Spleen (tissue), 7 donors: ENCODE measurements around the gene IGLON5.

Experiments
- CTCF ChIP-seq, 11 experiments: fragments of 200-600 bp in 7 of 11; fragments of 450-650 bp in 4 of 11; sonication (generic) in 4 of 11; IDR thresholded peaks in 8 of 11; conservative IDR thresholded peaks in 3 of 11; 1 replicate in 7 of 11; 2 replicates in 4 of 11; pipeline versions ENCODE4 v1.4.0 to v1.8.0; 2016 to 2021; ENCODE audit warnings: antibody characterized with exemption in 11 of 11, inconsistent platforms in 4 of 11, mild to moderate bottlenecking in 1 of 11
- POLR2A ChIP-seq, 3 donors: fragments of 450-650 bp; IDR thresholded peaks; one replicate each; pipeline ENCODE4 v1.5.1; 2017; ENCODE audit warnings: antibody characterized with exemption in 3 of 3, mild to moderate bottlenecking in 1 of 3
- donor health status: DM: no; HTN: no; CAD: no; lungs with moderate emphysema.
- donor health status: DM: no; HTN: no; CAD: no.
- donor health status: DM: no; HTN: no; CAD: no.

- TF ChIP-seq POLR2A (IDR thresholded peaks at IDR 0.05) (no peak), CTCF (IDR thresholded peaks at IDR 0.05 in 8 of 11, conservative IDR thresholded peaks at IDR 0.05 in 3 of 11) (no peak)
These were observed 39.1 kb upstream of the IGLON5 start for GRCh38 chr19:51272183-51272810.
